SJCRH30 (cell line): ENCODE results near the gene GPI. TPM values are rescaled to one million over a fixed set of nuclear protein-coding genes. Genes with fewer than 3 reads are reported as not detected.
A peak's percentile ranks its signal among the peaks of the same experiment; 100 is the strongest.

Experiments
- DNase-seq, 2 experiments: peaks; one replicate each; pipeline ENCODE4 v3.0.0-alpha.2; 2015 to 2020
- H3K27ac ChIP-seq: fragments of 250-450 bp; sonication (Bioruptor Pico); 2 replicates; pipeline ENCODE4 v1.5.1; 2020; ENCODE audit warnings: mild to moderate bottlenecking, moderate library complexity
- H3K27me3 ChIP-seq: fragments of 250-450 bp; sonication (Bioruptor Pico); 2 replicates; pipeline ENCODE4 v1.5.1; 2020; ENCODE audit warnings: mild to moderate bottlenecking, moderate library complexity
- H3K36me3 ChIP-seq: fragments of 250-450 bp; sonication (Bioruptor Pico); 2 replicates; pipeline ENCODE4 v1.5.1; 2020; ENCODE audit warnings: mild to moderate bottlenecking, moderate library complexity
- H3K4me1 ChIP-seq: fragments of 250-450 bp; sonication (Bioruptor Pico); 2 replicates; pipeline ENCODE4 v1.5.1; 2020; ENCODE audit warnings: mild to moderate bottlenecking, moderate library complexity
- H3K4me3 ChIP-seq: fragments of 250-450 bp; sonication (Bioruptor Pico); 2 replicates; pipeline ENCODE4 v1.5.1; 2020; ENCODE audit warnings: mild to moderate bottlenecking, moderate library complexity
- H3K9me3 ChIP-seq: fragments of 250-450 bp; sonication (Bioruptor Pico); replicated peaks from 2 replicates; pipeline ENCODE4 v1.5.1; 2020; ENCODE audit warnings: mild to moderate bottlenecking, moderate library complexity
- total RNA-seq: library from RNA; depleted of rRNA; stranded (reverse); fragments of >200 nt; shearing (Covaris generic); gene quantifications from 2 replicates; pipeline ENCODE4 v1.2.3, GENCODE V29; 2014; rRNA removed

The GPI gene
- total RNA-seq: 239 and 241 TPM in 2 replicates

DNA sequence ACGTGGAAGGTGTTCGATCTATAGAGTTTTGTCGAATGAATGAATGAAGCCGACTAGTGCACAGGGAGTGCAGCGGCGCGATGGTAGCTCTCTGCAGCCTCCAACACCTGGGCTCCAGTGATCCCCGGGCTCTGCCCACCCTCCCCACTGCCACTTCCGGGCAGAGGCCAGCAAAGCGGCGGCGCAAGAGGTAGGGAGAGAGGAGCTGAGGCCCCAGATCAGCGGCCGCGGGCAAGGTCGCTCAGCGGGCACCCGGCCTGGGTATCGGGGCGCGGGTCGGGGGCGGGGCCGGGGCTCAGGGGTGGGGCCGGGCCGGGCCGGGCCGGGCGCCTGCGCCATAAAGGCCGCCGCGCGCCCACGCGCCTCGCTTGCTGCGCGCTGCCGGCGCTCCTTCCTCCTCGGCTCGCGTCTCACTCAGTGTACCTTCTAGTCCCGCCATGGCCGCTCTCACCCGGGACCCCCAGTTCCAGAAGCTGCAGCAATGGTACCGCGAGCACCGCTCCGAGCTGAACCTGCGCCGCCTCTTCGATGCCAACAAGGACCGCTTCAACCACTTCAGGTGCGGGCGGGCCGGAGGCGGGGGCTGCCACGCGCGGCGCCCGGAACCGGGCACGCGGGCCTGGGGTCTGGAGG, at the start of gene GPI:
Gene GPI, plus strand, starts transcription at position 367 of the 633 bp plus-strand sequence. Its CDS starts 71 bp downstream, at position 438.
- H3K36me3 ChIP-seq: peaks cover 32% of the 10 kb centered on the region
- no peaks in the 10 kb centered on the region for H3K27me3 ChIP-seq
- DNase-seq: peak; percentile 70 to 73
- H3K4me3 ChIP-seq: peak within 1 kb of the TSS; percentile 93
- H3K9me3 ChIP-seq: no peaks in the 10 kb centered on the region
- peak within 1 kb of the TSS; percentile 17; the same call in 1 of the 2 replicates for H3K27ac ChIP-seq
- peaks cover 3% of the 10 kb centered on the region; the same call in 1 of the 2 replicates for H3K4me1 ChIP-seq

GRCh38 chr19:34316247-34316646, 48.7 kb upstream of the GPI start:
- Histone ChIP-seq H3K4me1 (no peaks in the 10 kb centered on the region), H3K9me3 (no peaks in the 10 kb centered on the region), H3K27me3 (no peaks in the 10 kb centered on the region), H3K27ac (no peak overlapping the region), H3K4me3 (no peak overlapping the region), H3K36me3 (no peaks in the 10 kb centered on the region)
- DNase-seq: no peak

- Histone ChIP-seq H3K27ac (no peak overlapping the region), H3K4me3 (no peak overlapping the region), H3K4me1 (no peaks in the 10 kb centered on the region), H3K27me3 (no peaks in the 10 kb centered on the region), H3K36me3 (no peaks in the 10 kb centered on the region), H3K9me3 (no peaks in the 10 kb centered on the region)
- no peak for DNase-seq
Measured at GRCh38 chr19:34316741-34317301, 48.2 kb upstream of the GPI start.

DNA sequence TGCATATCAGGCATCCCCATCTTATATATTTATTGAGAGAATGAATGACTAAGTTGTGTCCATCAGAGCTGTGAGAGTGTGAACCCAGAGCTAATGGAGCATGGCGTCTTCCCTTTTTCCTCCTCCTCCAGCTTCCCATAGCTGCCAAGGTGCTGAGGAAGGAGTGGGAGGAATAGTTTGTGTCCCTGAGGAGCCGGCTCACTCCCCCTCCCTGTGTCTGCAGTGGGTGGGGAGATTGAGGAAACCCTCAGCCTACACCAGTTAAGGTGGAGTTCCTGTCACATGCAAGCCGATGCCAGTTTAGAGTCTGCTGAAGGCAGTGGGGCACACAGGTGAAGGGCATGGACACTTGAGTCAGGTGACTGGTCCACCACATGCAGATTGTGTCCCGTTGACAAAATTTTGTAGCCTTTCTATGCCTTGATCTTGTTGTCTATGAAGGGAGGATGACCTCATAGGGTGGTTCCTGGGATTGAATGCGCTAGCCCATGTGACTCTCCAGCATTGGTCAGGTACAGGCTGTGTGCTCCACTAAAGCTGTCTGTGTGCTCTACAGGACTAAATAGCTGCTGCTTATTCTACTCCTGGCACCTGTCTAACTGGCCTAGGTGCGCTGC, 47.6 kb upstream of the GPI start:
- Histone ChIP-seq H3K9me3 (no peaks in the 10 kb centered on the region), H3K4me3 (no peak overlapping the region), H3K27me3 (no peaks in the 10 kb centered on the region), H3K4me1 (no peaks in the 10 kb centered on the region), H3K36me3 (no peaks in the 10 kb centered on the region), H3K27ac (no peak overlapping the region)
- DNase-seq: no peak

DNA sequence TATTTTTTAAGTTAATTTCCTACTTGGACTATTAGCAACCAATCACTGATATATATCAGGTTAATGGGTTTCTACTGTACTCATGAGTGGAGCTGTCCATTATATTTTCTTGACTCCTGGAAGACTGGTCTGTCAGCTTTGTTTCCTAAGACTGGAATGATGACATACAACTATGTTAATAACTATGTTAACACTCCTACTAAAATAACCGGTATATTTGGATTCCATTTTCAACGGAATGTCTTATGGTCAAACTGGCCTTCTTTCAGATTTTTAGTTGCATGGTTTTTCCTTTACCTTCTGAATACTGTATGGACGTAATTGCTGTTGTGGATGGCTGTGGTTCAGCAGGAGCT, 45.8 kb upstream of the GPI start:
- H3K27me3 ChIP-seq: no peaks in the 10 kb centered on the region
- H3K4me3 ChIP-seq: no peak overlapping the region
- no peak for DNase-seq
- H3K9me3 ChIP-seq: no peaks in the 10 kb centered on the region
- H3K27ac ChIP-seq: no peak overlapping the region
- no peaks in the 10 kb centered on the region for H3K4me1 ChIP-seq
- no peaks in the 10 kb centered on the region for H3K36me3 ChIP-seq

GRCh38 chr19:34319785-34320184, 45.2 kb upstream of the GPI start:
- Histone ChIP-seq H3K36me3 (peaks cover under 1% of the 10 kb centered on the region; the same call in 1 of the 2 replicates), H3K4me1 (no peaks in the 10 kb centered on the region), H3K9me3 (no peaks in the 10 kb centered on the region), H3K27ac (no peak overlapping the region), H3K4me3 (no peak overlapping the region), H3K27me3 (no peaks in the 10 kb centered on the region)
- DNase-seq: no peak

DNA sequence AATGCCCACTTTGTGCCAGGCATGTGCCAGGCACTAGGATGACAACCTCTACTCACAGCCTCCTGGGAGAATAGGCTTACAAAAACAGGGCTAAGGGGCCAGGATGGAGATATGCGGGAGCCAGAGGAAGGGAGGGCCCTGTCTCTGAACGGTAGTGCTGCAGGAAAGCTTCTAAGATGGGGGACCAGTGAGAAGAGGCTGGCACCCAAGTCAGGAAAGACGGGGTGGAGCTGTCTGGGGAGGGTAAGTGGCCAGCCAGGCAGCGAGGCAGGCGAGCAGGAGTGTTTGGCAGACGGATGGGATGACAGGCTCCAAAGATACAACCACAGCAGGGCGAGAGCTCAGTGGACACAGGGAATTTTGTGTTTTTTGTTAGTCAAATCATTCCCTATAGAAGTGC, 44.7 kb upstream of the GPI start:
- Histone ChIP-seq H3K4me3 (no peak overlapping the region), H3K36me3 (peaks cover 3% of the 10 kb centered on the region; the same call in 1 of the 2 replicates), H3K9me3 (no peaks in the 10 kb centered on the region), H3K4me1 (no peaks in the 10 kb centered on the region), H3K27me3 (no peaks in the 10 kb centered on the region), H3K27ac (no peak overlapping the region)
- DNase-seq: no peak

GRCh38 chr19:34321735-34322134, 43.3 kb upstream of the GPI start:
- DNase-seq: no peak
- H3K27me3 ChIP-seq: no peaks in the 10 kb centered on the region
- no peaks in the 10 kb centered on the region for H3K9me3 ChIP-seq
- no peaks in the 10 kb centered on the region for H3K4me1 ChIP-seq
- no peak overlapping the region for H3K27ac ChIP-seq
- peaks cover 3% of the 10 kb centered on the region; the same call in 1 of the 2 replicates for H3K36me3 ChIP-seq
- no peak overlapping the region for H3K4me3 ChIP-seq

GRCh38 chr19:34323433-34324204, 41.4 kb upstream of the GPI start:
- DNase-seq: no peak
- Histone ChIP-seq H3K36me3 (peaks cover 6% of the 10 kb centered on the region; the same call in 1 of the 2 replicates), H3K27me3 (no peaks in the 10 kb centered on the region), H3K4me1 (no peaks in the 10 kb centered on the region), H3K4me3 (no peak overlapping the region), H3K9me3 (no peaks in the 10 kb centered on the region), H3K27ac (no peak overlapping the region)

GRCh38 chr19:34324320-34324719, 40.7 kb upstream of the GPI start:
- no peak for DNase-seq
- Histone ChIP-seq H3K27ac (no peak overlapping the region), H3K9me3 (no peaks in the 10 kb centered on the region), H3K4me3 (no peak overlapping the region), H3K4me1 (no peaks in the 10 kb centered on the region), H3K27me3 (no peaks in the 10 kb centered on the region), H3K36me3 (peaks cover 6% of the 10 kb centered on the region; the same call in 1 of the 2 replicates)

DNA sequence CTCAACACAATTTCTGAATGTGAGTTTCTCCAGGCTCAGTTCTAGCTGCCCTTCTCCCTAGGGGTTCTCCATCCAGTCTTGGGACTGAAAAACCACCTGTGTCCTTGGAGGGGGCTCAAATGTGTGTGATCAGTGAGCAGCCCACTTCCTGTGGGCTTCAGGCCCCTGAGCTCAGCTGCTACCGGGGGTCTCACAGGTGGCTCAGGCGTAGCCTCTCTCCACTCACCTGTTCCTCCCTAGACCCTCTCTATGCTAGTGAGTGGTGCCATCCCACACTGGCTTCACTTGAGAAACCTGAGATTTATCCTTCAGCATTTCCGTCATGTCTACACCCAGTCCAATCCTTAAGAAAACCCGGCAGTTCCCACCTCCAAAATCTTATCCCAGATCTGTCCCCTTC, 39.8 kb upstream of the GPI start:
- no peak overlapping the region for H3K4me3 ChIP-seq
- no peak for DNase-seq
- H3K27ac ChIP-seq: no peak overlapping the region
- no peaks in the 10 kb centered on the region for H3K4me1 ChIP-seq
- H3K27me3 ChIP-seq: no peaks in the 10 kb centered on the region
- H3K9me3 ChIP-seq: no peaks in the 10 kb centered on the region
- peaks cover 6% of the 10 kb centered on the region; the same call in 1 of the 2 replicates for H3K36me3 ChIP-seq

- no peaks in the 10 kb centered on the region for H3K9me3 ChIP-seq
- peaks cover 6% of the 10 kb centered on the region; the same call in 1 of the 2 replicates for H3K36me3 ChIP-seq
- H3K4me3 ChIP-seq: no peak overlapping the region
- H3K27ac ChIP-seq: no peak overlapping the region
- no peaks in the 10 kb centered on the region for H3K4me1 ChIP-seq
- no peaks in the 10 kb centered on the region for H3K27me3 ChIP-seq
- no peak for DNase-seq
Measured at GRCh38 chr19:34325981-34326787, 38.8 kb upstream of the GPI start.

- peaks cover 6% of the 10 kb centered on the region; the same call in 1 of the 2 replicates for H3K36me3 ChIP-seq
- no peak for DNase-seq
- H3K27ac ChIP-seq: no peak overlapping the region
- no peaks in the 10 kb centered on the region for H3K4me1 ChIP-seq
- no peak overlapping the region for H3K4me3 ChIP-seq
- H3K27me3 ChIP-seq: no peaks in the 10 kb centered on the region
- H3K9me3 ChIP-seq: no peaks in the 10 kb centered on the region
Measured at GRCh38 chr19:34327851-34328250, 37.1 kb upstream of the GPI start.

DNA sequence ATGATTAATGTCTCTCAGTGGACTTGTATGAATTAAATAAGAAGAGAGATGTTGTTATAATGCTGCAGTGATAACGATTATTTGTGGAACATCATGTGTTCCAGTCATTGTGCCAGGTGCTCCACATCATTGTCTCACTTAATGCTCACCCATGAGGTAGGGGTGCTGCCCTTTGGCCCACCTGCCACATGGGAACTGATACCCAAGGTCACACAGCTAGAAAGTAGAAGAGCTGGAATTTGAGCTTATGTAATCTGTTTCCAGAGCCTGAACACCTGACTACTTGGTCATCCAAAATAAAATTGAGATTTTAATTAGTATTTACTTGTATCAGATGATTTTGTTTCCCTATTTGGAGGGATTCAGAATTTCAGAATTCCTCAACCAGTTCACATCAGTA, 36.0 kb upstream of the GPI start:
- no peaks in the 10 kb centered on the region for H3K9me3 ChIP-seq
- no peak overlapping the region for H3K27ac ChIP-seq
- no peak overlapping the region for H3K4me3 ChIP-seq
- H3K4me1 ChIP-seq: no peaks in the 10 kb centered on the region
- no peaks in the 10 kb centered on the region for H3K27me3 ChIP-seq
- H3K36me3 ChIP-seq: peaks cover 9% of the 10 kb centered on the region
- no peak for DNase-seq
